ENCODE results near the gene CCDC15.

GRCh38 chr11:124982043-124982442 lies 28.0 kb downstream of the CCDC15 start:
- TF ChIP-seq CTCF (IDR thresholded peaks at IDR 0.05) (no peak), POLR2A (IDR thresholded peaks at IDR 0.05) (no peak)

Data from body of pancreas (tissue), 4 donors.